Breast epithelium (tissue), 4 donors: Measurements from ENCODE around the gene NANOS1. TPM values are rescaled to one million over a fixed set of nuclear protein-coding genes. Genes with fewer than 3 reads are reported as not detected.

ENCODE experiments used
- DNase-seq, 2 donors: peaks; one replicate each; pipeline ENCODE4 v3.0.0-alpha.2; 2019; ENCODE audit warnings: low spot score in 2 of 2
- H3K27ac ChIP-seq, 2 donors: fragments of 200-600 bp; sonication (generic) in 1 of 2; one replicate each; pipeline ENCODE4 v1.5.1; 2016 to 2019; ENCODE audit warnings: mild to moderate bottlenecking in 1 of 2
- H3K27me3 ChIP-seq, 2 donors: fragments of 200-600 bp; sonication (generic) in 1 of 2; one replicate each; pipeline versions ENCODE4 v1.5.1 to v1.6.0; 2017 to 2019; ENCODE audit warnings: control low read depth in 1 of 2, mild to moderate bottlenecking in 1 of 2
- H3K36me3 ChIP-seq: fragments of 200-600 bp; one replicate; pipeline ENCODE4 v1.5.1; 2019
- H3K4me1 ChIP-seq, 2 donors: fragments of 200-600 bp; sonication (generic); one replicate each; pipeline ENCODE4 v1.5.1; 2016 to 2019; ENCODE audit warnings: control low read depth in 1 of 2
- H3K4me3 ChIP-seq, 3 donors: fragments of 200-600 bp; sonication (generic); 1 replicate in 2 of 3; 2 replicates in 1 of 3; pipeline ENCODE4 v1.5.1; 2016 to 2019; ENCODE audit warnings: mild to moderate bottlenecking in 3 of 3, moderate library complexity in 2 of 3
- H3K9me3 ChIP-seq, 2 donors: fragments of 200-600 bp; sonication (generic) in 1 of 2; one replicate each; pipeline ENCODE4 v1.5.1; 2016 to 2019; ENCODE audit warnings: control low read depth in 1 of 2
- POLR2A ChIP-seq: fragments of 450-650 bp; IDR thresholded peaks from one replicate; pipeline ENCODE4 v1.6.1; 2016; ENCODE audit warnings: antibody characterized with exemption, mild to moderate bottlenecking, moderate library complexity
- POLR2AphosphoS5 ChIP-seq, 3 donors: sonication (generic); formaldehyde crosslinking; IDR thresholded peaks; one replicate each; pipeline ENCODE4 v1.6.1; 2017; ENCODE audit warnings: antibody characterized with exemption in 3 of 3
- intact Hi-C: fragments of 100-400 bp; cut with DNase I; formaldehyde crosslinking; loops from one replicate; pipeline ENCODE4 v1.15.1; 2023; ENCODE audit warnings: low total_unique reads
- total RNA-seq, 3 donors: library from RNA; depleted of rRNA; stranded (reverse); fragments of >200 nt; gene quantifications; one replicate each; pipeline ENCODE4 v1.1.0, GENCODE V29; 2016
- TF ChIP-seq, protein P1 (sequence below), 3 donors: fragments of 450-650 bp; IDR thresholded peaks; one replicate each; pipeline ENCODE4 v1.5.1; 2016 to 2017; ENCODE audit warnings: antibody characterized with exemption in 3 of 3, mild to moderate bottlenecking in 3 of 3, moderate library complexity in 3 of 3

Gene NANOS1, protein sequence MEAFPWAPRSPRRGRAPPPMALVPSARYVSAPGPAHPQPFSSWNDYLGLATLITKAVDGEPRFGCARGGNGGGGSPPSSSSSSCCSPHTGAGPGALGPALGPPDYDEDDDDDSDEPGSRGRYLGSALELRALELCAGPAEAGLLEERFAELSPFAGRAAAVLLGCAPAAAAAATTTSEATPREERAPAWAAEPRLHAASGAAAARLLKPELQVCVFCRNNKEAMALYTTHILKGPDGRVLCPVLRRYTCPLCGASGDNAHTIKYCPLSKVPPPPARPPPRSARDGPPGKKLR
- total RNA-seq: 1 to 10 TPM; 2.9 to 6.4 (median 3.7) TPM

DNA sequence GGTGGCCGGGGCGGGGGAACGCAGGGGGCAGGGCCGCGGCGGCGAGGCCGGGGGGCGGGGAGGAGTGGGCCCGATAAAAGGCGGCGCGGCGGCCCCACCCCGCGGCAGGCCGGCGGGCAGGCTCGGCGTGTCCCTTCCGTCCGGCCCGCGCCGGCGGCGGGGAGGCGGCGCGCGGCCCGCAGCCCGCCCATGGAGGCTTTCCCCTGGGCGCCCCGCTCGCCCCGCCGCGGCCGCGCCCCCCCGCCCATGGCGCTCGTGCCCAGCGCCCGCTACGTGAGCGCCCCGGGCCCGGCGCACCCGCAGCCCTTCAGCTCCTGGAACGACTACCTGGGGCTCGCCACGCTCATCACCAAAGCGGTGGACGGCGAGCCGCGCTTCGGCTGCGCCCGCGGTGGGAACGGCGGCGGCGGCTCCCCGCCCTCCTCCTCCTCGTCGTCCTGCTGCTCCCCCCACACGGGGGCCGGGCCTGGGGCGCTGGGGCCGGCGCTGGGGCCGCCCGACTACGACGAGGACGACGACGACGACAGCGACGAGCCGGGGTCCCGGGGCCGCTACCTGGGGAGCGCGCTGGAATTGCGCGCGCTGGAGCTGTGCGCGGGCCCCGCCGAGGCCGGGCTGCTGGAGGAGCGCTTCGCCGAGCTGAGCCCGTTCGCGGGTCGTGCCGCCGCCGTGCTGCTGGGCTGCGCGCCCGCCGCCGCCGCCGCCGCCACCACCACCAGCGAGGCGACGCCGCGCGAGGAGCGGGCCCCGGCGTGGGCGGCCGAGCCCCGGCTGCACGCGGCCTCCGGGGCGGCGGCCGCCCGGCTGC, at the start of gene NANOS1:
Gene NANOS1 (plus strand): TSS at position 102 of the 808 bp plus-strand sequence. CDS start 88 bp downstream, at position 190.
- Histone ChIP-seq H3K9me3 (no peaks in the 10 kb centered on the region), H3K4me1 (peaks cover 9 to 10% of the 10 kb centered on the region in 2 donors), H3K27ac (peak within 1 kb of the TSS; percentile 69 to 74), H3K36me3 (no peaks in the 10 kb centered on the region), H3K27me3 (no peaks in the 10 kb centered on the region), H3K4me3 (peak within 1 kb of the TSS; percentile 49 to 85 (median 67))
- no peak for DNase-seq
- no peak for TF ChIP-seq POLR2A
- TF ChIP-seq POLR2AphosphoS5 (IDR thresholded peaks at IDR 0.05): no peak
- TF ChIP-seq, protein P1, sequence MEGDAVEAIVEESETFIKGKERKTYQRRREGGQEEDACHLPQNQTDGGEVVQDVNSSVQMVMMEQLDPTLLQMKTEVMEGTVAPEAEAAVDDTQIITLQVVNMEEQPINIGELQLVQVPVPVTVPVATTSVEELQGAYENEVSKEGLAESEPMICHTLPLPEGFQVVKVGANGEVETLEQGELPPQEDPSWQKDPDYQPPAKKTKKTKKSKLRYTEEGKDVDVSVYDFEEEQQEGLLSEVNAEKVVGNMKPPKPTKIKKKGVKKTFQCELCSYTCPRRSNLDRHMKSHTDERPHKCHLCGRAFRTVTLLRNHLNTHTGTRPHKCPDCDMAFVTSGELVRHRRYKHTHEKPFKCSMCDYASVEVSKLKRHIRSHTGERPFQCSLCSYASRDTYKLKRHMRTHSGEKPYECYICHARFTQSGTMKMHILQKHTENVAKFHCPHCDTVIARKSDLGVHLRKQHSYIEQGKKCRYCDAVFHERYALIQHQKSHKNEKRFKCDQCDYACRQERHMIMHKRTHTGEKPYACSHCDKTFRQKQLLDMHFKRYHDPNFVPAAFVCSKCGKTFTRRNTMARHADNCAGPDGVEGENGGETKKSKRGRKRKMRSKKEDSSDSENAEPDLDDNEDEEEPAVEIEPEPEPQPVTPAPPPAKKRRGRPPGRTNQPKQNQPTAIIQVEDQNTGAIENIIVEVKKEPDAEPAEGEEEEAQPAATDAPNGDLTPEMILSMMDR (IDR thresholded peaks at IDR 0.05): no peak
- intact Hi-C loops: loop anchor here (2.0 kb wide), 1 partner anchor 47 kb away; no protein-coding TSS in a partner anchor

DNA sequence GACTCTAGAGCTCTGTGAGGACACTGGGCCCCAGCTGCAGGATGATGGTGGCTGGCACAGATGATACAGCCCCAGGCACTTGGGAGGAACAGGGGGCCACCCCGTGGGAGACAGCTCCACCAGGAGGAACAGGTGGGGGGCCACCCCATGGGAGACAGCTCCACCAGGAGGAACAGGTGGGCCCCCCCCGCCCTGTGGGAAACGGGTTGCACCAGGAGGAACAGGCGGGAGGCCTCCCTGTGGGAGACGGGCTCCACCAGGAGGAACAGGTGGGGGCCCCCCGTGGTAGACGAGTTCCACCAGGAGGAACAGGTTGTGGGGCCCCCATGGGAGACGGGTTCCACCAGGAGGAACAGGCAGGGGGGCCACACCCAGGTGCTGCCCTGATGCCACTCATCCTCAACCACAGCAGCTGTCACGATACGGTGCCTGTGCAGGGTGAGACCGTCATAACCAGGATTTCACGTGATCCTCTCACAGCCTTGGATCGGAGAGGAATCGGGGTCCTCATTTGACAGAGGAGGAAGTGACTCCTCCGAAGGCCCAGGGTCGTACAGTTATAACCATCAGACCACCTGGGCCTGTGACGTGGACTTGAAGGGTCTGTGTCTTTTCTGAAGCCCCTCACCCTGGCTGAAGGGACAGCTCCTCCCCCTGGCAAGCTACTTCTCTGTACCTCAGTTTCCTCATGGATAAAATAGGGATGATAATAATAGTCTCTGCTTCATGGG, 49.2 kb upstream of the NANOS1 start:
- H3K4me1 ChIP-seq: no peaks in the 10 kb centered on the region

DNA sequence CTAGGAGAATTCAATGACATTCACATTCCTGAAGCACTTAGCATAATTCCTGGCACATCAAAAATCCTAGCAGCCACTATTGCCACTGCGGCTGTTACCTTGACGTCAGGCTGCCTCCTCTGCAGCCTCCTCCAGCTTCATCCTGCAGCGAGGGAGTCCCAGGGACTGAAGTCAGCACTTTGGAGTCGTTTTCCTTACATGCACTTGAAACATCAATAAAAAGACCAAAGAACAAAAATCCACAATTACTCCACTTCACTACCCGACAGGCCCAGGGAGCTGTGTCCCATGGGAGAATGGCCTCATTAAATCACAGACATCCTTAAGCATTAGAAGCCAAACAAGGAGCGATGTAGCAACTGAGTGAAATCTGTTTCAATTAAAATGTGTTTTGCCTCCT, 48.6 kb upstream of the NANOS1 start:
- Histone ChIP-seq H3K4me3 (no peak overlapping the region), H3K36me3 (no peaks in the 10 kb centered on the region), H3K27me3 (no peaks in the 10 kb centered on the region), H3K27ac (no peak overlapping the region), H3K9me3 (peaks cover 5 to 7% of the 10 kb centered on the region in 2 donors), H3K4me1 (no peaks in the 10 kb centered on the region)
- DNase-seq: no peak
- intact Hi-C loops: no loop called here
- TF ChIP-seq, protein P1 (IDR thresholded peaks at IDR 0.05): no peak
- TF ChIP-seq POLR2AphosphoS5 (IDR thresholded peaks at IDR 0.05) (no peak), POLR2A (no peak)

More for the DNA sequence above, 49.2 kb upstream of the NANOS1 start:
- DNase-seq: peak in 1 of 2 donors; percentile 43
- Histone ChIP-seq H3K4me3 (no peak overlapping the region), H3K9me3 (peaks cover 0 to 2% of the 10 kb centered on the region in 2 donors), H3K27me3 (no peaks in the 10 kb centered on the region), H3K36me3 (no peaks in the 10 kb centered on the region), H3K27ac (no peak overlapping the region)
- intact Hi-C loops: no loop called here
- TF ChIP-seq POLR2AphosphoS5 (IDR thresholded peaks at IDR 0.05) (no peak), POLR2A (no peak)
- TF ChIP-seq, protein P1 (IDR thresholded peaks at IDR 0.05): no peak

DNA sequence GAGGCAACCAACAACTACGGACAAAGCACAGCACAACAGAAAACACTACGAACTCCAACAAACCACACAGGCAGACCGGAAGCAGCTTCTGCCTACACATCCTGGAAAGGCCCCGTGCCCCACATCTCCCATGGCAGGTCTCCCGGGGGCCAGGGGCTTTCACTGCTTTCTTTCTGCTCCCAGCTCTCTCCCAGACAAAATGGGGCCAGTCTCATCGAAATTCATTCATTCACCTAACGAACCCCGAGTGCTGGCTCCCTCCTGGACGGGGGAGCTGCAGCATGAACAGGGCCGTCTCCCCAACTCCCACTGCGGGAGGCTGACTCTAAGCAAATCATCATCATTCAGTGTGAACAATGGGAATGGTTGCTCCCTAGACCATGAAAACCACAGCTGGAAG, 47.6 kb upstream of the NANOS1 start:
- intact Hi-C loops: no loop called here
- no peak for TF ChIP-seq POLR2A
- TF ChIP-seq, protein P1 (IDR thresholded peaks at IDR 0.05): no peak
- TF ChIP-seq POLR2AphosphoS5 (IDR thresholded peaks at IDR 0.05): no peak
- Histone ChIP-seq H3K4me1 (no peaks in the 10 kb centered on the region), H3K27me3 (no peaks in the 10 kb centered on the region), H3K36me3 (no peaks in the 10 kb centered on the region), H3K27ac (no peak overlapping the region), H3K4me3 (no peak overlapping the region), H3K9me3 (peaks cover 7% of the 10 kb centered on the region in 2 donors)
- DNase-seq: no peak
